ENCODE measurements around the gene FOXL3. TPM values are rescaled to one million over a fixed set of nuclear protein-coding genes. Genes with fewer than 3 reads are reported as not detected.
"Not testable (repeated sequence)": the region's sequence is repeated elsewhere in the genome, so short reads cannot be mapped to it uniquely, and the experiment has no call there.

Gene FOXL3
- total RNA-seq, 3 donors from 2014 or later: not detected

- H3K36me3 ChIP-seq: no peaks in the 10 kb centered on the region
- no peaks in the 10 kb centered on the region for H3K9me3 ChIP-seq
- H3K4me1 ChIP-seq: no peaks in the 10 kb centered on the region
- DNase-seq (ENCODE audit: low spot score in 2 of 2): peak; percentile 68 to 80
- peak overlapping the region; percentile 83 to 87 for H3K27ac ChIP-seq
- peak overlapping the region; percentile 23 to 71 (median 47) for H3K4me3 ChIP-seq
- H3K27me3 ChIP-seq: no peaks in the 10 kb centered on the region
- intact Hi-C loops (cut with DNase I; ENCODE audit: low total_unique reads): loop anchor here (5.0 kb wide), 1 partner anchor 189 kb away; no protein-coding TSS in a partner anchor
- TF ChIP-seq, protein P1, sequence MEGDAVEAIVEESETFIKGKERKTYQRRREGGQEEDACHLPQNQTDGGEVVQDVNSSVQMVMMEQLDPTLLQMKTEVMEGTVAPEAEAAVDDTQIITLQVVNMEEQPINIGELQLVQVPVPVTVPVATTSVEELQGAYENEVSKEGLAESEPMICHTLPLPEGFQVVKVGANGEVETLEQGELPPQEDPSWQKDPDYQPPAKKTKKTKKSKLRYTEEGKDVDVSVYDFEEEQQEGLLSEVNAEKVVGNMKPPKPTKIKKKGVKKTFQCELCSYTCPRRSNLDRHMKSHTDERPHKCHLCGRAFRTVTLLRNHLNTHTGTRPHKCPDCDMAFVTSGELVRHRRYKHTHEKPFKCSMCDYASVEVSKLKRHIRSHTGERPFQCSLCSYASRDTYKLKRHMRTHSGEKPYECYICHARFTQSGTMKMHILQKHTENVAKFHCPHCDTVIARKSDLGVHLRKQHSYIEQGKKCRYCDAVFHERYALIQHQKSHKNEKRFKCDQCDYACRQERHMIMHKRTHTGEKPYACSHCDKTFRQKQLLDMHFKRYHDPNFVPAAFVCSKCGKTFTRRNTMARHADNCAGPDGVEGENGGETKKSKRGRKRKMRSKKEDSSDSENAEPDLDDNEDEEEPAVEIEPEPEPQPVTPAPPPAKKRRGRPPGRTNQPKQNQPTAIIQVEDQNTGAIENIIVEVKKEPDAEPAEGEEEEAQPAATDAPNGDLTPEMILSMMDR (IDR thresholded peaks at IDR 0.05): peak; percentile 67 to 86 (median 84)
- TF ChIP-seq POLR2A (IDR thresholded peaks at IDR 0.05): no peak
- peak in 1 of 3 donors; percentile 20 for TF ChIP-seq POLR2AphosphoS5 (IDR thresholded peaks at IDR 0.05)
Measured at GRCh38 chr7:332646-333392, 42.8 kb downstream of the FOXL3 start.

GRCh38 chr7:333393-333764, 43.4 kb downstream of the FOXL3 start:
- DNase-seq (ENCODE audit: low spot score in 2 of 2): peak; percentile 73 to 76
- no peaks in the 10 kb centered on the region for H3K4me1 ChIP-seq
- H3K36me3 ChIP-seq: no peaks in the 10 kb centered on the region
- no peaks in the 10 kb centered on the region for H3K9me3 ChIP-seq
- peak overlapping the region in 2 of 3 donors; percentile 47 to 71 for H3K4me3 ChIP-seq
- intact Hi-C loops (cut with DNase I; ENCODE audit: low total_unique reads): loop anchor here (5.0 kb wide), 1 partner anchor 189 kb away; no protein-coding TSS in a partner anchor
- no peaks in the 10 kb centered on the region for H3K27me3 ChIP-seq
- H3K27ac ChIP-seq: peak overlapping the region; percentile 83 to 87
- no peak for TF ChIP-seq POLR2AphosphoS5 (IDR thresholded peaks at IDR 0.05)
- TF ChIP-seq, protein P1 (IDR thresholded peaks at IDR 0.05): no peak
- no peak for TF ChIP-seq POLR2A (IDR thresholded peaks at IDR 0.05)

GRCh38 chr7:334618-335357, 44.8 kb downstream of the FOXL3 start:
- Histone ChIP-seq H3K4me1 (no peaks in the 10 kb centered on the region), H3K27ac (no peak overlapping the region), H3K36me3 (no peaks in the 10 kb centered on the region), H3K27me3 (no peaks in the 10 kb centered on the region), H3K9me3 (no peaks in the 10 kb centered on the region), H3K4me3 (no peak overlapping the region)
- DNase-seq (ENCODE audit: low spot score in 2 of 2): no peak
- intact Hi-C loops (cut with DNase I; ENCODE audit: low total_unique reads): loop anchor here (5.0 kb wide), 2 partner anchors 173 to 188 kb away; no protein-coding TSS in a partner anchor
- TF ChIP-seq POLR2A (IDR thresholded peaks at IDR 0.05): no peak
- TF ChIP-seq POLR2AphosphoS5 (IDR thresholded peaks at IDR 0.05): no peak
- TF ChIP-seq, protein P1 (IDR thresholded peaks at IDR 0.05): no peak

- intact Hi-C loops (cut with DNase I; ENCODE audit: low total_unique reads): loop anchor here (5.0 kb wide), 1 partner anchor 172 kb away; no protein-coding TSS in a partner anchor
- no peak overlapping the region for H3K4me3 ChIP-seq
- no peaks in the 10 kb centered on the region for H3K4me1 ChIP-seq
- no peak for TF ChIP-seq POLR2AphosphoS5 (IDR thresholded peaks at IDR 0.05)
- TF ChIP-seq POLR2A (IDR thresholded peaks at IDR 0.05): no peak
- TF ChIP-seq, protein P1 (IDR thresholded peaks at IDR 0.05): no peak
- H3K27me3 ChIP-seq: no peaks in the 10 kb centered on the region
- H3K36me3 ChIP-seq: no peaks in the 10 kb centered on the region
- no peaks in the 10 kb centered on the region for H3K9me3 ChIP-seq
- no peak for DNase-seq (ENCODE audit: low spot score in 2 of 2)
- H3K27ac ChIP-seq: no peak overlapping the region
Measured at GRCh38 chr7:335358-336148, 45.6 kb downstream of the FOXL3 start.

- intact Hi-C loops (cut with DNase I; ENCODE audit: low total_unique reads): loop anchor here (5.0 kb wide), 1 partner anchor 171 kb away; no protein-coding TSS in a partner anchor
- not testable (repeated sequence) for H3K9me3 ChIP-seq; H3K4me3 ChIP-seq; H3K36me3 ChIP-seq; H3K27ac ChIP-seq; DNase-seq (ENCODE audit: low spot score in 2 of 2); H3K4me1 ChIP-seq; H3K27me3 ChIP-seq
Measured at GRCh38 chr7:336149-336533, 46.2 kb downstream of the FOXL3 start.

All from breast epithelium (tissue), 4 donors.